Omental fat pad (tissue), 4 donors: ENCODE measurements around the gene MEAK7. TPM values are rescaled to one million over a fixed set of nuclear protein-coding genes. Genes with fewer than 3 reads are reported as not detected.

Experiments used
- ATAC-seq: fragments of 150-250 bp; one replicate; pipeline ENCODE4 v1.9.1; 2016; ENCODE audit warnings: mild to moderate bottlenecking, moderate library complexity; ENCODE audit not compliant: low FRiP score
- DNase-seq: peaks from one replicate; pipeline ENCODE4 v3.0.0-alpha.2; 2019; ENCODE audit warnings: low spot score
- CTCF ChIP-seq, 3 donors: fragments of 450-650 bp; IDR thresholded peaks; one replicate each; pipeline ENCODE4 v1.5.1; 2016 to 2017; ENCODE audit warnings: antibody characterized with exemption in 3 of 3, mild to moderate bottlenecking in 3 of 3, moderate library complexity in 2 of 3
- total RNA-seq, 4 donors: library from RNA; depleted of rRNA; stranded (reverse); fragments of >200 nt; gene quantifications; one replicate each; pipeline ENCODE4 v1.1.0, GENCODE V29; 2016

Gene MEAK7, protein sequence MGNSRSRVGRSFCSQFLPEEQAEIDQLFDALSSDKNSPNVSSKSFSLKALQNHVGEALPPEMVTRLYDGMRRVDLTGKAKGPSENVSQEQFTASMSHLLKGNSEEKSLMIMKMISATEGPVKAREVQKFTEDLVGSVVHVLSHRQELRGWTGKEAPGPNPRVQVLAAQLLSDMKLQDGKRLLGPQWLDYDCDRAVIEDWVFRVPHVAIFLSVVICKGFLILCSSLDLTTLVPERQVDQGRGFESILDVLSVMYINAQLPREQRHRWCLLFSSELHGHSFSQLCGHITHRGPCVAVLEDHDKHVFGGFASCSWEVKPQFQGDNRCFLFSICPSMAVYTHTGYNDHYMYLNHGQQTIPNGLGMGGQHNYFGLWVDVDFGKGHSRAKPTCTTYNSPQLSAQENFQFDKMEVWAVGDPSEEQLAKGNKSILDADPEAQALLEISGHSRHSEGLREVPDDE
- 1 to 10 TPM; 6.4 to 9.1 (median 8.4) TPM for total RNA-seq

DNA sequence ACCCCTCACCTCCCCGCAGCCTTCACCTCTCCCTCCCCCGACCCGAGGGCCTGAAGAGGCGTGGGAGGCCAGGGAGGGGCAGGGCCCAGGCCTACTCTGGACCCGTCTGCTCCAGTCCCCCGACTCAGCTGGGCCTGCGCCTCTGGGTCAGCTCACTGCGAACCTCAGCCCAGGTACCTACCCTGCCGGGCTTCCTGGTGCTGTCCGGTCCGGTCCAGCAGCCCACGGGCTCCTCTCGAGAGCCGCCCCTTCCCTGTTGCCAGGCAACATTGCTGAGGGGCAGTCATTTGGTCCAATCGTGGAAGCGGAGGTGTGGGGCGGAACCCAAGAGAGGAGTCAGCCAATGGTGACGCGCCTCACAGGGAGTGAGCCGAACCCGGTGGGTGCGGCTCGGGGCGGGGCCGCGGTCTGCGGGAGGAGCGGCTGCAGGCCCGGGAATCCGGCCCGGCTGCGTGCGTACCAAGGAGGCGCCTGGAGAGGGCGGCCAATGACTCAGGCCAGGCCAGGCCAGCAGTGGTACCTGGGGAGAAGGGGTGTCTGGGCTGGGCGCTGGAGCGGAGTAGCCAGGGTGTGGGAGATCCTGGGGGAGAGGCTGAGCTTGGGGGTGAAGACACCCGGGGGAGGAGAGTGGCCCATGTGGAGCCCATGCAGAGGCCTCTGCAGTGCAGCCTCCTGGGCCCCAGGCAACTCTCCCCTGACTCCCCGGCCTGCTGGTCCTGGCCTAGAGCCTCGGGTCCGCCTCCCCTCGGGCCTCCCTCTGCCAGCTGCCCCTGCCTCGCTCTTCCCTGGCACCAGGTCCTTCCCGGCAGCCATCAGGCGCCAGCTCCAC is at the start of gene MEAK7:
Gene MEAK7, minus strand, starts transcription at position 240 of the 829 bp plus-strand sequence. CDS start 6,573 bp downstream, outside the sequence.
- ATAC-seq (peak; percentile 97), DNase-seq (peak; percentile 96)
- TF ChIP-seq CTCF (IDR thresholded peaks at IDR 0.05) = no peak

DNA sequence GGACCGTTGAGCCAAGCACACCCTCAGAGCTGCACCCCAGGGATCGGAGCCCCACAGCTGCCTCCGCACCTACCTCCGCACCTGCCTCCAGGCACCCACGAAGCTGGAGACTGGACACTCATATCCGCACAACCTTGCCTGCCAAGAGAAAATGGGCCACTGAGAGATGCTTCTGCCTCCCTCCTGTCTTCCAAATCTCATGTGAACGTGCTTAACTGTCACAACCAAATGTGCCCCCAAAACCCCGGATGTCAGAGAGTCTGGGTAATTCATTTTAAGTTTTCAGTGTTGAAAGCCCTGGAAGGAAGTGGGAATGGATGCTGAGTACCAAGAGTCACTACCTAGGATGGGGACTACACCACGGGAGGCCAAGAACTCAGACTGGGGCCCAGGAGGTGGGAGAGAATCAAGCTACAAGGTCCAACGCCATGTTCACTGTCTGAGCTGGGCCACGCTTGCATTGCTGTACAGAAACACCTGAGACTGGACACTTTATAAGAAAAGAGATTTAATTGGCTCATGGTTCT is 49.5 kb upstream of the MEAK7 start:
- DNase-seq (no peak), ATAC-seq (no peak)
- no peak for TF ChIP-seq CTCF (IDR thresholded peaks at IDR 0.05)

- DNase-seq (no peak), ATAC-seq (no peak)
- no peak for TF ChIP-seq CTCF (IDR thresholded peaks at IDR 0.05)
These were observed 47.7 kb upstream of the MEAK7 start for GRCh38 chr16:84552135-84552534.

DNA sequence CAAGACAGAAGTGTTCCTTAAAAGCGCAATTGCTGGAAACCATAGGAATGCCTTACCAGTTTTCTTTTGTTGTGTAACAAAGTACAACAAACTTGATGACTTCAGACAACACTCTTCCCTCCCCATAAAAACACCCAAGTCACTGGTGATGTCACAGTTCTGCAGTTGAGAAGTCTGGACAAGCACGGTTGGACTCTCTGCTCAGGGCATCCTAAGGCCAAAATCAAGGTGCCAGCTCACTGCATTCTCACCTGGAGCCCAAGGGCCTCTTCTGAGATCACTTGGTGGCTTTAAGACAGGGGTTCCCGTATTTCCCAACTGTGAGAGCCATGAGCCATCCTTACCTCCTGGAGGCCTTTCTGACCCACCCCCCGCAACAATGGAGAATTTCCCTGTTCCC is 45.6 kb upstream of the MEAK7 start:
- ATAC-seq (no peak), DNase-seq (no peak)
- no peak for TF ChIP-seq CTCF (IDR thresholded peaks at IDR 0.05)

DNA sequence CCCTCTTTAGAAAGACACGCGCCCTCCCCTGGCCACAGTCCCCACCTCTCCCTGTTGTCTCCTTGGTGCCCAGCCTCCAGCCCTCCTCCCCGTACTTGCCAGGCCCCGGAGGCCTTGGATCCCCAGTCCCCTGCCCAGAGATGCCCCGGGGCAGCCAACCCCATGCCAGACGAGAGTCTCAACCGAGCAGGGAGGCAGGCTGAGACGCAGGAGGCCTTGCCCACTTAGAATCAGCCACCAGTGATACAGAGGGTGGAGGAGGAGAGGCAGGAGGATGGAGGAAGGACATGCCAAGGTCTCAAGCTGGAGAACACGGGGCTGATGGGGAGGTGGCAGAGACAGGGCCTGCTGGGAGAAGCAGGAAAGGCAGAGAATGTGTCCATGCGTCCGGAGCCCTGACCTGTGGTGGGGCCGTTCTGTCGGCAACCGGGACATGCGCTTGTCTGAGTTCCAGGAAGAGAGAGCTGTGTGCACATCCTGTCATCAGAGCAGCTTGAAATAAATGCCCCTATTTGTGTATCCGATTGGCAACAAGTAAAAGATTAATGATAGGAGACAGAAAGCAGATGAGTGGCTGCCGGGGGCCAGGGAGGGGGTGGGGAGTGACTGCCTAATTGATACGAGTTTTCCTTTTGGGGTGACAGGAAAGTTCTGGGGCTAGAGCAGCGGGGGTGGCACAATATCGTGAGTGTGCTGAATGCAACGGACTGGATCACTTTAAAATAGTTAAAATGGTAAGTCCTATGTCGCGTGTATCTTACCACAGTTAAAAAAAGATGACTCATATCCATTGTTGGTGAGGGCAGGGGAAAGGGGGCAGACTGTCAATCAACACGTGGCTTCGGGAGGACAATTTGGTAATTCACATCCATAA is 44.7 kb upstream of the MEAK7 start:
- DNase-seq (no peak), ATAC-seq (no peak)
- TF ChIP-seq CTCF (IDR thresholded peaks at IDR 0.05) = no peak

DNA sequence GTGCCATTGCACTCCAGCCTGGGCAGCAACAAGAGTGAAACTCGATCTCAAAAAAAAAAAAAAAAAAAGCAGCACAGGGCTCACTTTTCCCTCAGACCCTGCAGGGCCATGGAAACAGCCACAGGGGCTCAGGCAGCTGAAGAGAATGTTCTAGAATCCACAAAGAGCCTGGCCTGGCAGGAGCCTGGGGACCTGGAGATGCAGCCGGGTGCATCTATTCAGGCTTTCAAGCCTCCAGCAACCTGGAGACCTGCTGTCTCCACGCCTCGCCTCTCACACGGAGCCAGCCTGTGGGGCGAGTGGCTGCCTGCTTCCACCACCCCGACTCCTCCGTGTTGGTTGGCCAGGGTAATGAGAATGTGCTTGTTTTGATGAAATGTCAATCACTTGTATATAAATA is 44.0 kb upstream of the MEAK7 start:
- no peak for TF ChIP-seq CTCF (IDR thresholded peaks at IDR 0.05)
- DNase-seq (no peak), ATAC-seq (no peak)
